GM20431 (cell line): ENCODE data around the gene ATP4A.

Source experiments
- in situ Hi-C: fragments of 300-500 bp; cut with MseI, MboI; formaldehyde crosslinking; loops from one replicate; pipeline ENCODE4 v1.15.0; 2020; ENCODE audit warnings: low sequenced_read_pairs; ENCODE audit not compliant: unreplicated experiment

The ATP4A gene

GRCh38 chr19:35508129-35508528 lies 55.3 kb downstream of the ATP4A start:
- in situ Hi-C loops, result no loop called here

DNA sequence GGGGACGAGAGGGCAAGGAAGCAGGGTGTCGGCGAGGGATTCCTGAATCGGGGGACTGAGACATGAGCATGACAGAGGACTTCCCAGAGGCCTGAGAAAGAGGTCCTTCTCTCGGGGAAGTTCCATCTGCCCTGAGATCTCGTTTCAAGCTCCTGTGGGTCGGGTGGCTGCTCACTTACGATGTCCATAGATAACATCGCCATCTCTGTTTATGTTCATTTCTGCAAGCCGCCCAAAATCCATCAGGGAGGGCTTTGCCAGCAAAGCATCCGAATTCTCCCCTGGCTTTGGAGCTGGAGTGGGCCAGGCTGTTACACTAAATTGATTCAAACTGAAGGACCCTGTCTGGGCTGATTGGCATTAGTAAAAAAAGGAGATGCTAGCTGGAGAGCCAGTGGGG lies 55.9 kb downstream of the ATP4A start:
- in situ Hi-C loops, result no loop called here

- in situ Hi-C loops, result no loop called here
These were observed 57.4 kb downstream of the ATP4A start for GRCh38 chr19:35506011-35506410.

DNA sequence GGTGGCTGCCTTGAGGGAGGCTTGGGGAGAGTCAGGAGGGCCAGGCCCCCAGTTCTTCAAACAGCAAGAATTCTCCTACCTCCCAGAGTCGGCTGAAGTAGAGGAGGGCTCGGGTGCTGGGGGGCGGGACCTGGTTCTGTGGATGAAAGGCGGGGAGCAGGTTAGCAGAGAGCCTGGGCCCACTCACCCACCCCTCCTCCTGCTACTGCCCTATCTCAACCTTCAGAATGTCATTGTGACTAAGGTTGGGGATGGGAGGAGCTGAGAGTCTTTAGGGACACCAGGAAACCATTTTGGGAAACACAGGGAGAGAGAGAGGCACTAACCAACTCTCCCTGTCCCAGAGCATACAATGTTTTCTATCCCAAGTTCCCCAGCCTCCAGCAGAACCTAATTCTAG lies 60.7 kb downstream of the ATP4A start:
- in situ Hi-C loops, result no loop called here

GRCh38 chr19:35501684-35502083 lies 61.8 kb downstream of the ATP4A start:
- in situ Hi-C loops, result no loop called here

GRCh38 chr19:35500611-35501010 lies 62.8 kb downstream of the ATP4A start:
- in situ Hi-C loops, result no loop called here
